Adipocyte (in vitro differentiated cells): ENCODE data around the gene KLF13.

Experiments used
- DNase-seq: peaks from one replicate; pipeline ENCODE4 v3.0.0-alpha.2; 2015; ENCODE audit warnings: low read depth
- H3K27me3 ChIP-seq: replicated peaks from 2 replicates; pipeline ENCODE4 v1.7.0; 2013; ENCODE audit warnings: mild to moderate bottlenecking, low read length, moderate library complexity; ENCODE audit not compliant: control insufficient read depth, insufficient read depth
- H3K36me3 ChIP-seq: 2 replicates; pipeline ENCODE4 v1.7.0; 2013; ENCODE audit warnings: low read length, mild to moderate bottlenecking, moderate library complexity; ENCODE audit not compliant: control insufficient read depth, insufficient read depth, severe bottlenecking
- H3K4me1 ChIP-seq: 2 replicates; pipeline ENCODE4 v1.7.0; 2013; ENCODE audit warnings: mild to moderate bottlenecking, low read length, moderate library complexity; ENCODE audit not compliant: control insufficient read depth, insufficient read depth
- H3K4me3 ChIP-seq: 2 replicates; pipeline ENCODE4 v1.7.0; 2013; ENCODE audit warnings: mild to moderate bottlenecking, low read length, moderate library complexity
- H3K9ac ChIP-seq: 2 replicates; pipeline ENCODE4 v1.7.0; 2013; ENCODE audit warnings: mild to moderate bottlenecking, low read length, moderate library complexity
- H3K9me3 ChIP-seq: 2 replicates; pipeline ENCODE4 v1.7.0; 2013; ENCODE audit warnings: mild to moderate bottlenecking, low read length, moderate library complexity; ENCODE audit not compliant: control insufficient read depth

Gene KLF13

GRCh38 chr15:31321418-31321817, 5.2 kb upstream of the KLF13 start:
- H3K27me3 ChIP-seq = peaks cover 20% of the 10 kb centered on the region
- H3K36me3 ChIP-seq = no peaks in the 10 kb centered on the region
- no peak overlapping the region for H3K9ac ChIP-seq
- peaks cover 5% of the 10 kb centered on the region for H3K9me3 ChIP-seq
- no peak overlapping the region for H3K4me3 ChIP-seq
- no peak for DNase-seq
- H3K4me1 ChIP-seq = peaks cover 8% of the 10 kb centered on the region

DNA sequence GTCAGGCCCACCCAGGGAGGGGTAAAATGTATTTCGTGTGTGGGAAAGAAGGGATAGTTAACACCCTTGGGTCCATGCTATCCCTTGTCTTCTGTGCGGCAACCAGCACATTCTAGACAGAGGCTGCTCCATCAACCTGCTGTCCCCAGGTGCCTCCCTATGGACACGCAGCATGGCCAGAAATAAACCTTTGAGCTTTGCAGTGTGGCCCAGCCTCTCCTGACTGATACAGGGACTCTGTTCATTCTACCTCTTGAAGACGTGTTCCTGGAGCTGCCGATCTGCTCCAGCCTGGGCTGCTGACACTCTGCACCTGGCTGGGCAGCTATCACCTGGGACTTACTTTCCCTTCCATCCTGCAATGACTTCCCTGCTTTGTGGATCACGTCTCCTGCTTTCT, 4.1 kb upstream of the KLF13 start:
- no peak for DNase-seq
- H3K4me3 ChIP-seq = no peak overlapping the region
- H3K36me3 ChIP-seq = no peaks in the 10 kb centered on the region
- H3K9ac ChIP-seq = no peak overlapping the region
- peaks cover 15% of the 10 kb centered on the region for H3K27me3 ChIP-seq
- peaks cover 8% of the 10 kb centered on the region for H3K4me1 ChIP-seq
- peaks cover 5% of the 10 kb centered on the region for H3K9me3 ChIP-seq

- H3K4me1 ChIP-seq = peaks cover 8% of the 10 kb centered on the region
Observed at GRCh38 chr15:31323627-31324026, 3.0 kb upstream of the KLF13 start.

GRCh38 chr15:31324186-31324585, 2.4 kb upstream of the KLF13 start:
- DNase-seq = no peak
- H3K9ac ChIP-seq = no peak overlapping the region
- H3K27me3 ChIP-seq = no peaks in the 10 kb centered on the region
- H3K4me1 ChIP-seq = peaks cover 11% of the 10 kb centered on the region
- H3K4me3 ChIP-seq = no peak overlapping the region
- H3K36me3 ChIP-seq = no peaks in the 10 kb centered on the region
- H3K9me3 ChIP-seq = peaks cover 5% of the 10 kb centered on the region

More at GRCh38 chr15:31323627-31324026, 3.0 kb upstream of the KLF13 start:
- peaks cover 4% of the 10 kb centered on the region for H3K27me3 ChIP-seq
- no peaks in the 10 kb centered on the region for H3K36me3 ChIP-seq
- H3K4me3 ChIP-seq = no peak overlapping the region
- no peak overlapping the region for H3K9ac ChIP-seq
- DNase-seq = no peak
- H3K9me3 ChIP-seq = peaks cover 5% of the 10 kb centered on the region

DNA sequence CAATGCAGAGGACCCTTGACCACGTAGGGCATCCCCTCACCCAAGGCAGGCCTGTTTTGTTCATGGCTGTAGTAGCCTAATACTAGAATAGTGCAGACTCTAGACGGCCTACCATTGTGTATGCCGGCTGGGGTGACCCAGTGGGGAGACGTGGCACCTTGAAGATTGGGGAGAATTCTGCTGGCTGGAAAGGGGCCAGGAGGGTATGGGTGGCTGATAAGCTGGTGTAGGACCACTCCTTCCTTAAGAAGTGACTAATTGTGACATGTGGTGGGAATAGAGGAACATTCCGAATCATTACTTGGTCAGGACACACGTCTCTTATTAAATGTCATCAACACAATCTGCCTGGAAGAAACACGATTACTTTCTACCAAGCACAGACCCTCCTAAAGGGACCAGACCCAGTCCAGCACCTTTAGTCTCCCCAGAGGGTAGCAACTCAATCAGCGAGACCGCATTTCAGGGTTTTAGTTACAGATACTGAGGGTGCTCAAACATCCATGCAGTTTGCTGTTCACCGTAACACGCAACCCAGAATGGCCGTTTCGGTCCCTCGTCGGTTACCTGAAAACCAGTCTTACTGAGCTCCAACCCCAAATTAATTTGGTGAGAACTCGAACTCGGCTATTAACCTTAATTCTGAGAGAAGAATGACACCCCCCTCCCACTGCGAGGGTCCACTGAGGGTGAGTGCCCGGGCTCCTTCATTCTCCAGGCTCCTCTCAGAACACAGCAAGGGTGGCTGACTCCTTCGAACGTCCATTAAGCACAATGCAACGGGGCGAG, 1.6 kb upstream of the KLF13 start:
- peak overlapping the region; percentile 95 for H3K9ac ChIP-seq
- H3K9me3 ChIP-seq = peaks cover 5% of the 10 kb centered on the region
- no peak for DNase-seq
- H3K4me3 ChIP-seq = peak overlapping the region; percentile 87
- H3K36me3 ChIP-seq = no peaks in the 10 kb centered on the region
- H3K4me1 ChIP-seq = peaks cover 16% of the 10 kb centered on the region
- H3K27me3 ChIP-seq = no peaks in the 10 kb centered on the region

DNA sequence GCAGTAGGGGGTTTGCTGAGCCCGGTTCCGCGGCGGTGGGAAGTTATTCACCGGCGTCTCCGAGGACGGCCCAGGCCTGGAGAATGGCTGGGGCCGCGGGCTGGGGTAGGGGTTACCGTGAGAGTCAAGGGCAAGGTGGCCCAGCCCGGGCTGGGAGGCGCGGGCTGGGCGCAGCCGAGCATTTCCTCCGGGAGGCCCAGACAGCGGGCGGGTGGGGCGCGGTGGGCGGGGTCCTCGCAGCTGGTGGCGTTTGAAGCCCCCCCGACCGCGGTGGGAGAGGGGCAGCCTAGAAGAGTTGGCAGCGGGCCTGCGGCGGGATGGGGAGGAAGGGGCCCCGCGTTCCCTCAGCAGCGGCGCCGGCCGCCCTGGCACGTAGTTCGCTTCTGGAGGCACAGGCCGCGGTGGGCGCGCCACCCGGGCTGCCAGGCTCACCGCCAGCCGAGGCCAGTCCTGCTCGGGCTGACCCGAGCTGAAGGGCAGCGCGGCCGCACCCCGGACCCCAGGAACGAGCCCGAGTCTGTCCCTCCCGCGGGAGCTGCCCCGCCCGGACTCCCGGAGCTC, 960 bp upstream of the KLF13 start:
- DNase-seq = no peak
- Histone ChIP-seq H3K9me3 (peaks cover 5% of the 10 kb centered on the region), H3K4me1 (peaks cover 23% of the 10 kb centered on the region), H3K36me3 (no peaks in the 10 kb centered on the region), H3K27me3 (no peaks in the 10 kb centered on the region), H3K9ac (peak overlapping the region; percentile 95), H3K4me3 (peak overlapping the region; percentile 87)

DNA sequence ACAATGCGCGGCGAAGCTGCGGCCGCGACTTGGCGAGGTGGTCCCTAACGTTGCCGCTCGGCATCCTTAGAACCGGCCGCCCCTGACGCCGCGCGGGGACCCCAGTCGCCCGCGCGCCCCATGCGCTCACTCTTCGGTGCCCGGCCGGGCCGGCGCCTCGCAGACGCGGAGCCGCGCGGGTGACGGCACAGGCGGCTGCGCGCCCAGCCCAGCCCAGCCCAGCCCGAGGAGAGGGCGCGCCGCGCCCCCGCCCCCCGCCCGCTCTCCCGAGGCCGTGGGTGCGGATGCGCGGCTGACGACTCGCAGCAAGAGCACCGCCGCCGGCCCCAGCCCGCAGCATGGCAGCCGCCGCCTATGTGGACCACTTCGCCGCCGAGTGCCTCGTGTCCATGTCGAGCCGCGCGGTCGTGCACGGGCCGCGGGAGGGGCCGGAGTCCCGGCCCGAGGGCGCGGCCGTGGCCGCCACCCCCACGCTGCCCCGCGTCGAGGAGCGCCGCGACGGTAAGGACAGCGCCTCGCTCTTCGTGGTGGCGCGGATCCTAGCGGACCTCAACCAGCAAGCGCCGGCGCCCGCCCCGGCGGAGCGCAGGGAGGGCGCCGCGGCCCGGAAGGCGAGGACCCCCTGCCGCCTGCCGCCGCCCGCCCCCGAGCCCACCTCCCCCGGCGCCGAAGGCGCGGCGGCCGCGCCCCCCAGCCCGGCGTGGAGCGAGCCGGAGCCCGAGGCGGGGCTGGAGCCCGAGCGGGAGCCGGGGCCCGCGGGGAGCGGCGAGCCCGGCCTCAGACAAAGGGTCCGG, 437 bp downstream of the KLF13 start:
- peak overlapping the region; percentile 90 for H3K9ac ChIP-seq
- H3K4me1 ChIP-seq = peaks cover 36% of the 10 kb centered on the region
- H3K36me3 ChIP-seq = no peaks in the 10 kb centered on the region
- H3K9me3 ChIP-seq = no peaks in the 10 kb centered on the region
- H3K4me3 ChIP-seq = peak overlapping the region; percentile 96
- DNase-seq = peak; percentile 83
- H3K27me3 ChIP-seq = no peaks in the 10 kb centered on the region

DNA sequence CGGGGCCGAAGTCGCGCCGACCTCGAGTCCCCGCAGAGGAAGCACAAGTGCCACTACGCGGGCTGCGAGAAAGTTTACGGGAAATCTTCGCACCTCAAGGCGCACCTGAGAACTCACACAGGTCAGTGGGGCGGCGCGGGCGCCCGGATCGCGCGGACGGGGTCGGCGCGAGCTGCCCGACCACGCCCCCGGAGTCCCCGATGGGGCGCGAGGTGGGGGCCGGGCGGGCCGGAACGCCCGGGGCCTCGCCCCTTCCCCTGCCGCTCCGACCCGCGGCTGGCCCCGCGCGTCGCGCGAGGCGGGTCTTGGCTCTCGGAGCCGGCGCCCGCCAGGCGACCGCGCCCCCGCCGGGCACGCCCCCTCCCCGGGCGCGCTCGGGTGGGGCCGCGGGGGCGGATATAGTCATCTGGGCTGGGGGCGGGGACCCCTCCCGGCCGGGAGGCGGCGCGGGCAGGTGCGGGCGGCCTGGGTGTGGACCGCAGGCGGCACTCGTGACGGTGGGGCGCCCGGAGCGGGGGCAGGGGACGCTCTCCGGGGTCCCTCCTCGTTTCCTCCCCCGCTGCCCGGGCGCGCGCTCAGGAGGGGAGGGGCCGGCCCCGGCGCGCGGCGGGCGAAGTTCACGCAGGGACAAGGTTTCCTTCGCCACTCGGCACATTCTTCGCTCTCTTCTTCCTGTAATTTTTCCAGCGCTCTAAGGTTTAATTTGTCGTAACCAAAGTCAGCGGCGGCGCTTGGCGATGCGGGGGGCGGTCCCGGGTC, 1.2 kb downstream of the KLF13 start:
- DNase-seq = peak; percentile 78

DNA sequence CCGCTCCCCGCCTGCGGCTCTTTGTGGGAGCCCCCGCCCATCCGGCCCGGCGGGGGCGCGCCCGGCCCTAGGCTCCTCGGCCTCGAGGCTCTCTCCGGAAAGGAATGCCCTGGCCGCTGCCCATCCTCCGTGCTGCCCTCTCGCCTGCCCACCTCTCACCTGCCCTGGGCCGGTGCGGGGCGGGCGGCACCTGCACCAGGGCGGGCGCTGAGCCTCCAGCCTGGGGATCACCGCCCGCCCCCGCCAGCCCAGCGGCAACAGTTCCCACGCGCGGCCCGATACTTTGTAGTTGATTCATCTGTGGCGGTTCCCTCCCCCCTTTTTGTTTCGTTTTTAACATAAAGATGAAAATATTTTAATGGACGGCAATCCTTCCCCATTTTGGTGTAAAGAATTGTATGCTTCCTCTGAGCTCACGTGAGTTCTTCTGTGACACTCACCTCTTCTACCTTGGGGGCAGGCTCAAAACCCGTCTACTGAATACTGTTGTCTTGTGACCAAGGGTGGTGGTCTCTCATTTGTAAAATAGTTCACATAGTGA, 1.9 kb downstream of the KLF13 start:
- Histone ChIP-seq H3K27me3 (no peaks in the 10 kb centered on the region), H3K36me3 (no peaks in the 10 kb centered on the region), H3K4me1 (peaks cover 51% of the 10 kb centered on the region), H3K4me3 (peak overlapping the region; percentile 96), H3K9me3 (no peaks in the 10 kb centered on the region), H3K9ac (peak overlapping the region; percentile 90)
- peak; percentile 79 for DNase-seq

More for the DNA sequence above, 1.2 kb downstream of the KLF13 start:
- H3K4me3 ChIP-seq = peak overlapping the region; percentile 96
- H3K9ac ChIP-seq = peak overlapping the region; percentile 90
- H3K36me3 ChIP-seq = no peaks in the 10 kb centered on the region
- H3K9me3 ChIP-seq = no peaks in the 10 kb centered on the region
- no peaks in the 10 kb centered on the region for H3K27me3 ChIP-seq
- H3K4me1 ChIP-seq = peaks cover 44% of the 10 kb centered on the region

GRCh38 chr15:31328969-31329639, 2.5 kb downstream of the KLF13 start:
- peaks cover 52% of the 10 kb centered on the region for H3K4me1 ChIP-seq
- no peak for DNase-seq
- peak overlapping the region; percentile 90 for H3K9ac ChIP-seq
- H3K9me3 ChIP-seq = no peaks in the 10 kb centered on the region
- H3K4me3 ChIP-seq = peak overlapping the region; percentile 96
- H3K36me3 ChIP-seq = no peaks in the 10 kb centered on the region
- H3K27me3 ChIP-seq = no peaks in the 10 kb centered on the region
